ENCODE results near the gene GLUD2.
"Not testable (repeated sequence)": the region's sequence is repeated elsewhere in the genome, so short reads cannot be mapped to it uniquely, and the experiment has no call there.

The GLUD2 gene

DNA sequence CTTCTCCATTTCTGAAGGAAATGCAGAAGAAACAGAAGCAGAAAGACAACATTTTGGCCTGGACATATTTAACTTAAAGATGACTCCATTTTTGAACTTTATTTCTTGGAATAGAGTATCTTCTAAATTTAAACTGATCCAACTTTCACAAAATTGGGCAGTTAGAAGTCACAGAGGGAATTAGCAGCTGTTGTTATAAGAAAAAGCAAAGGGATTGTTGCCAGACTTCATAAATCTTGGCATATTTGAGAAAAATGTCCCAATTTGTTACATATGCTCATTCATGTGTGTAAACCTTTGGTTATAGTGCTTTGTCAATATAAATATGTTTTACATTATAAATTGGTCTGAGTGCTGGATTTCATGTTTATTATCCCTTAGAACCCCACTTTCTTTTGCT, 3.4 kb downstream of the GLUD2 start:
- DNase-seq (ENCODE audit: insufficient read length, low spot score), result no peak
- no peak for TF ChIP-seq CTCF (IDR thresholded peaks at IDR 0.05; ENCODE audit: insufficient read depth, missing control alignments)
- FAIRE-seq, result no peak

GRCh38 chrX:121052122-121052521, 4.7 kb downstream of the GLUD2 start:
- FAIRE-seq (no peak), DNase-seq (ENCODE audit: insufficient read length, low spot score) (no peak)
- no peak for TF ChIP-seq CTCF (IDR thresholded peaks at IDR 0.05; ENCODE audit: insufficient read depth, missing control alignments)

DNA sequence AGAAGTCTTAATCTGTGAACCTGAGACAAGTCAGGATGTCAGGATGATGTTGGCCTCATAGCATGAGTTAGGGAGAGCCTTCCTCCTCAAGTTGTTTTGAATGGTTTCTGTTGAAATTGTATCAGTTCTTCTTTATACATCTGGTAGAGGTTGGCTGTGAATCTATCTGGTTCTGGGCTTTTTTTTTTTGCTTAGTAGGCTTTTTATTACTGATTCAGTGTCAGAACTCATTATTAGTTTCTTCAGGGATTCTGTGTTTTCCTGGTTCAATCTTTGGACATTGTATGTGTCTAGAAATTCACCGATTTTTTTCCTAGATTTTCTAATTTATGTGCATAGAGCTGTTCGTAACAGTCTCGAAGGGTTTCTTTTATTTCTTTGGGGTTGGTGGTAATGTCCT, 14.9 kb downstream of the GLUD2 start:
- DNase-seq (ENCODE audit: insufficient read length, low spot score) (no peak), FAIRE-seq (no peak)
- TF ChIP-seq CTCF (IDR thresholded peaks at IDR 0.05; ENCODE audit: insufficient read depth, missing control alignments), result no peak

- no peak for FAIRE-seq
- DNase-seq (ENCODE audit: insufficient read length, low spot score), result no peak
- TF ChIP-seq CTCF (IDR thresholded peaks at IDR 0.05; ENCODE audit: insufficient read depth, missing control alignments), result no peak
Measured at GRCh38 chrX:121064579-121064978, 17.2 kb downstream of the GLUD2 start.

DNA sequence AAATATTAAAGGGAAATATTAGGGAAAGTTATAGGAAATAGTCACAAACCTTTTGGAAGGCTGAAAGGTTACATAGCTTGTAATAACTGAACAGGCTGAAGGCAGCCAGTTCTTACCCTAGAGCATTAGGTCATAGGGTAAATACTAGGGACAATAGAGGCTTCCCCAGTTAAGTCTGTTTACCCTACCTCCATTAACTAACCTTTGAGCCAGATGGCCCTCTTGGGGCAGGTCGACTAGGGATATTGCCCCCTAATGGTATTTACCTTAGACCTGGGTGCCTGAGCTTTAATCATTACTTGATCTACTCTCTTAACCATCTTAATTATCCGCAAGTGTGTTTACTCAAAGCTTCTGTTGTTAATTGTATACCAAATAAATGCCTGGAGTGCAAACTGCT, 36.8 kb downstream of the GLUD2 start:
- DNase-seq (ENCODE audit: insufficient read length, low spot score); FAIRE-seq: not testable (repeated sequence)

- TF ChIP-seq CTCF (IDR thresholded peaks at IDR 0.05; ENCODE audit: insufficient read depth, missing control alignments), result no peak
- DNase-seq (ENCODE audit: insufficient read length, low spot score) (no peak), FAIRE-seq (no peak)
Measured at GRCh38 chrX:121084903-121085611, 37.6 kb downstream of the GLUD2 start.

GRCh38 chrX:121085612-121086010, 38.2 kb downstream of the GLUD2 start:
- DNase-seq (ENCODE audit: insufficient read length, low spot score) (no peak), FAIRE-seq (no peak)
- no peak for TF ChIP-seq CTCF (IDR thresholded peaks at IDR 0.05; ENCODE audit: insufficient read depth, missing control alignments)

DNA sequence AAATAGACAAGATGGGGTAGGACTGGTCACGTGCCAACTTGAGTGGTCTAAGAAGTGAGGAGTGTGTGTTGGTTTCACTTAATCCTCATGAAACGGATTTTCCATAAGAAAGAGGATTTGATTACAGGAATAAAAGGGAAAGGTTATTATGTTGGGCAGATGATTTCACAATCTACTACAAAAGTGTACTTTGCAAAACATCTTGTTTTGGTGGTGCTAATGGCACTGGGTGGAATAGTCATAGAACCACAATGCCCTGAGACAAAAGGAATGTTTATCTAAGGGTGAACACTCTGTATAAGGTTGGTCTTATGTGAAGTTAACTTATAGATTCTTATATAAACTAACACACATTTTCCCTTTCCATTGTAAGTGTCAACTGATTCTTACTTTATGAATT, 45.6 kb downstream of the GLUD2 start:
- no peak for TF ChIP-seq CTCF (IDR thresholded peaks at IDR 0.05; ENCODE audit: insufficient read depth, missing control alignments)
- DNase-seq (ENCODE audit: insufficient read length, low spot score), result no peak
- no peak for FAIRE-seq
